Naive thymus-derived CD4-positive, alpha-beta T cell (primary cell): ENCODE measurements around the gene ZNF483. TPM values are rescaled to one million over a fixed set of nuclear protein-coding genes. Genes with fewer than 3 reads are reported as not detected.
A peak's percentile ranks its signal among the peaks of the same experiment; 100 is the strongest.

ENCODE experiments used
- ATAC-seq: fragments of 150-1000 bp; cut with Tn5 transposase; 2 replicates; pipeline ENCODE4 v1.10.0; 2021; ENCODE audit warnings: mild to moderate bottlenecking, moderate library complexity
- CTCF ChIA-PET: fragments of 350-600 bp; sonication (Branson Sonifier 250); formaldehyde crosslinking; loops from one replicate; lab custom pipeline; 2021; ENCODE audit warnings: antibody characterized with exemption; lab: Charles Lee
- POLR2A ChIA-PET: fragments of 350-600 bp; sonication (Branson Sonifier 250); formaldehyde crosslinking; loops from one replicate; lab custom pipeline; 2021; ENCODE audit warnings: antibody characterized with exemption, inconsistent platforms; lab: Charles Lee
- DNase-seq, 9 donors: peaks; one replicate each; pipeline versions ENCODE4 v3.0.0 to v3.0.0-alpha.2; 2020 to 2022; ENCODE audit warnings: mixed read lengths in 1 of 9
- H3K27ac ChIP-seq: one replicate; pipeline ENCODE4 v1.7.0; 2013; ENCODE audit warnings: mild to moderate bottlenecking, low read depth, low read length, moderate library complexity
- H3K27me3 ChIP-seq, 2 donors: one replicate each; pipeline ENCODE4 v1.7.0; 2013; ENCODE audit warnings: low read length in 2 of 2, mild to moderate bottlenecking in 2 of 2, moderate library complexity in 2 of 2; ENCODE audit not compliant: control insufficient read depth in 2 of 2, insufficient read depth in 2 of 2
- H3K36me3 ChIP-seq, 3 experiments: 1 replicate in 2 of 3; 2 replicates in 1 of 3; pipeline ENCODE4 v1.7.0; 2013; ENCODE audit warnings: low read length in 3 of 3, mild to moderate bottlenecking in 3 of 3, moderate library complexity in 1 of 3; ENCODE audit not compliant: insufficient read depth in 3 of 3, control insufficient read depth in 2 of 3
- H3K4me1 ChIP-seq, 2 donors: one replicate each; pipeline ENCODE4 v1.7.0; 2013; ENCODE audit warnings: low read length in 2 of 2, mild to moderate bottlenecking in 2 of 2, moderate library complexity in 1 of 2; ENCODE audit not compliant: control insufficient read depth in 2 of 2, insufficient read depth in 2 of 2
- H3K4me3 ChIP-seq: 2 replicates; pipeline ENCODE4 v1.7.0; 2013; ENCODE audit warnings: mild to moderate bottlenecking, low read length
- H3K9me3 ChIP-seq, 3 experiments: 1 replicate in 2 of 3; 2 replicates in 1 of 3; pipeline ENCODE4 v1.7.0; 2013; ENCODE audit warnings: low read length in 3 of 3; ENCODE audit not compliant: control insufficient read depth in 2 of 3
- H3K27ac Mint-ChIP-seq, 9 donors: one replicate each; pipeline ENCODE4 v1.8.0; 2020 to 2022; ENCODE audit warnings: mixed read lengths in 9 of 9, mild to moderate bottlenecking in 8 of 9, moderate library complexity in 5 of 9, inconsistent platforms in 2 of 9
- H3K27me3 Mint-ChIP-seq, 5 donors: one replicate each; pipeline ENCODE4 v1.8.0; 2021 to 2022; ENCODE audit warnings: mixed read lengths in 5 of 5, mild to moderate bottlenecking in 1 of 5
- H3K36me3 Mint-ChIP-seq, 5 donors: one replicate each; pipeline ENCODE4 v1.8.0; 2020 to 2022; ENCODE audit warnings: mixed read lengths in 5 of 5, mild to moderate bottlenecking in 3 of 5, inconsistent platforms in 1 of 5
- H3K4me1 Mint-ChIP-seq, 7 donors: one replicate each; pipeline ENCODE4 v1.8.0; 2020 to 2022; ENCODE audit warnings: mixed read lengths in 7 of 7, mild to moderate bottlenecking in 3 of 7, inconsistent platforms in 1 of 7
- H3K4me3 Mint-ChIP-seq, 10 donors: one replicate each; pipeline ENCODE4 v1.8.0; 2020 to 2022; ENCODE audit warnings: mild to moderate bottlenecking in 10 of 10, mixed read lengths in 10 of 10, moderate library complexity in 6 of 10, inconsistent platforms in 2 of 10
- H3K9me3 Mint-ChIP-seq, 11 donors: one replicate each; pipeline ENCODE4 v1.8.0; 2020 to 2022; ENCODE audit warnings: mixed read lengths in 11 of 11, mild to moderate bottlenecking in 4 of 11, inconsistent platforms in 1 of 11, moderate library complexity in 1 of 11
- intact Hi-C, 2 donors: fragments of 100-400 bp; cut with micrococcal nuclease; formaldehyde crosslinking; loops; one replicate each; pipeline ENCODE4 v1.15.1; 2023
- polyA plus RNA-seq, 2 donors: library from polyadenylated mRNA; unstranded; fragments of 300-500 nt; fragmentation: Illumina TruSeq; gene quantifications; one replicate each; pipeline ENCODE4 v1.2.3, GENCODE V29; 2021
- total RNA-seq, 6 experiments: library from RNA in 5 of 6; stranded (reverse) in 5 of 6; gene quantifications; 1 replicate in 5 of 6; 2 replicates in 1 of 6; pipeline ENCODE4 v1.2.3 and lab custom pipeline; 2021 to 2026

The ZNF483 gene
- total and polyA plus RNA-seq, 7 experiments from 2014 or later, result 3.0 to 37.1 (median 15.5) TPM

- peaks cover 0 to 3% (median 0%) of the 10 kb centered on the region in 5 donors for H3K36me3 Mint-ChIP-seq
- ChIA-PET POLR2A (interaction anchor here (0.7 kb wide), 1 partner anchor 74 kb away, joined by 3 read pairs; no protein-coding TSS in a partner anchor), CTCF (no interaction called here)
- Histone ChIP-seq H3K4me3 (no peak overlapping the region), H3K4me1 (peaks cover 12 to 15% of the 10 kb centered on the region in 2 donors), H3K27me3 (peaks cover 0 to 9% of the 10 kb centered on the region in 2 donors), H3K9me3 (no peaks in the 10 kb centered on the region), H3K27ac (no peak overlapping the region), H3K36me3 (no peaks in the 10 kb centered on the region)
- H3K27me3 Mint-ChIP-seq, result peaks cover 17 to 42% (median 35%) of the 10 kb centered on the region in 5 donors
- intact Hi-C loops, result loop anchor here (1.0 to 10.0 kb wide), 8 partner anchors 23 to 777 kb away; partner anchors contain the start of genes ECPAS (in 2 of the 2), DNAJC25 (in 1 of the 2) and ZNF483 (in 1 of the 2)
- DNase-seq (peak in 1 of 9 donors; percentile 1), ATAC-seq (no peak)
- H3K9me3 Mint-ChIP-seq, result peaks cover 0 to 1% (median 0%) of the 10 kb centered on the region in 11 donors
- peak overlapping the region in 9 of 10 donors; percentile 77 to 93 (median 87) for H3K4me3 Mint-ChIP-seq
- peaks cover 13 to 29% (median 24%) of the 10 kb centered on the region in 7 donors for H3K4me1 Mint-ChIP-seq
- H3K27ac Mint-ChIP-seq, result no peak overlapping the region
These were observed 75.0 kb downstream of the ZNF483 start for GRCh38 chr9:111599955-111600343.

- peaks cover 0 to 1% (median 0%) of the 10 kb centered on the region in 11 donors for H3K9me3 Mint-ChIP-seq
- CTCF ChIA-PET, result no interaction called here
- H3K27ac ChIP-seq, result no peak overlapping the region
- peaks cover 0 to 3% (median 0%) of the 10 kb centered on the region in 5 donors for H3K36me3 Mint-ChIP-seq
- no peak for ATAC-seq
- intact Hi-C loops, result no loop called here
- H3K27ac Mint-ChIP-seq, result no peak overlapping the region
- peaks cover 17 to 42% (median 35%) of the 10 kb centered on the region in 5 donors for H3K27me3 Mint-ChIP-seq
- peak in 2 of 9 donors; percentile 11 to 23 for DNase-seq
- peaks cover 13 to 29% (median 24%) of the 10 kb centered on the region in 7 donors for H3K4me1 Mint-ChIP-seq
- peaks cover 12 to 15% of the 10 kb centered on the region in 2 donors for H3K4me1 ChIP-seq
- H3K4me3 ChIP-seq, result no peak overlapping the region
- no peaks in the 10 kb centered on the region for H3K36me3 ChIP-seq
- POLR2A ChIA-PET, result no interaction called here
- no peaks in the 10 kb centered on the region for H3K9me3 ChIP-seq
- peak overlapping the region in 3 of 10 donors; percentile 33 to 72 (median 59) for H3K4me3 Mint-ChIP-seq
- H3K27me3 ChIP-seq, result peaks cover 0 to 4% of the 10 kb centered on the region in 2 donors
These were observed 76.4 kb downstream of the ZNF483 start for GRCh38 chr9:111601237-111602018.

- ATAC-seq, result no peak
- H3K27ac ChIP-seq, result no peak overlapping the region
- ChIA-PET POLR2A (no interaction called here), CTCF (no interaction called here)
- H3K27ac Mint-ChIP-seq, result no peak overlapping the region
- H3K36me3 ChIP-seq, result no peaks in the 10 kb centered on the region
- no peaks in the 10 kb centered on the region for H3K9me3 ChIP-seq
- peaks cover 7 to 35% (median 32%) of the 10 kb centered on the region in 5 donors for H3K27me3 Mint-ChIP-seq
- intact Hi-C loops, result no loop called here
- peaks cover 0 to 4% of the 10 kb centered on the region in 2 donors for H3K27me3 ChIP-seq
- no peak overlapping the region for H3K4me3 ChIP-seq
- H3K36me3 Mint-ChIP-seq, result peaks cover 0 to 3% (median 0%) of the 10 kb centered on the region in 5 donors
- no peak for DNase-seq
- peaks cover 11 to 12% of the 10 kb centered on the region in 2 donors for H3K4me1 ChIP-seq
- peaks cover 11 to 22% (median 16%) of the 10 kb centered on the region in 7 donors for H3K4me1 Mint-ChIP-seq
- H3K9me3 Mint-ChIP-seq, result peaks cover 0 to 1% (median 0%) of the 10 kb centered on the region in 11 donors
- H3K4me3 Mint-ChIP-seq, result no peak overlapping the region
These were observed 78.1 kb downstream of the ZNF483 start for GRCh38 chr9:111603041-111603440.

- ChIA-PET CTCF (no interaction called here), POLR2A (interaction anchor here (0.5 kb wide), 1 partner anchor 41 kb away, joined by 3 read pairs; no protein-coding TSS in a partner anchor)
- Mint-ChIP-seq H3K27me3 (peaks cover 0 to 31% (median 26%) of the 10 kb centered on the region in 5 donors), H3K9me3 (peaks cover 0 to 1% (median 0%) of the 10 kb centered on the region in 11 donors), H3K4me1 (peaks cover 5 to 13% (median 7%) of the 10 kb centered on the region in 7 donors), H3K36me3 (peaks cover 0 to 2% (median 0%) of the 10 kb centered on the region in 5 donors), H3K4me3 (no peak overlapping the region), H3K27ac (no peak overlapping the region)
- Histone ChIP-seq H3K4me1 (peaks cover 7 to 8% of the 10 kb centered on the region in 2 donors), H3K36me3 (no peaks in the 10 kb centered on the region), H3K9me3 (no peaks in the 10 kb centered on the region), H3K27me3 (peaks cover 0 to 4% of the 10 kb centered on the region in 2 donors), H3K27ac (no peak overlapping the region), H3K4me3 (no peak overlapping the region)
- no peak for DNase-seq
- intact Hi-C loops, result no loop called here
- ATAC-seq, result no peak
These were observed 79.2 kb downstream of the ZNF483 start for GRCh38 chr9:111604054-111604615.

- POLR2A ChIA-PET, result no interaction called here
- CTCF ChIA-PET, result no interaction called here
- peaks cover 0 to 3% of the 10 kb centered on the region in 2 donors for H3K27me3 ChIP-seq
- H3K4me1 ChIP-seq, result no peaks in the 10 kb centered on the region
- no peak for DNase-seq
- H3K27ac Mint-ChIP-seq, result no peak overlapping the region
- H3K27me3 Mint-ChIP-seq, result peaks cover 6 to 25% (median 20%) of the 10 kb centered on the region in 5 donors
- no peaks in the 10 kb centered on the region for H3K9me3 ChIP-seq
- no peak overlapping the region for H3K4me3 ChIP-seq
- no peaks in the 10 kb centered on the region for H3K36me3 ChIP-seq
- no peak for ATAC-seq
- H3K4me1 Mint-ChIP-seq, result peaks cover 0 to 9% (median 0%) of the 10 kb centered on the region in 7 donors
- no peak overlapping the region for H3K27ac ChIP-seq
- H3K9me3 Mint-ChIP-seq, result no peaks in the 10 kb centered on the region
- H3K4me3 Mint-ChIP-seq, result no peak overlapping the region
- no peaks in the 10 kb centered on the region for H3K36me3 Mint-ChIP-seq
- intact Hi-C loops, result no loop called here
These were observed 80.1 kb downstream of the ZNF483 start for GRCh38 chr9:111605041-111605559.

GRCh38 chr9:111610149-111610548, 85.2 kb downstream of the ZNF483 start:
- H3K27ac Mint-ChIP-seq, result no peak overlapping the region
- no peaks in the 10 kb centered on the region for H3K4me1 ChIP-seq
- no peaks in the 10 kb centered on the region for H3K9me3 Mint-ChIP-seq
- H3K27me3 ChIP-seq, result peaks cover 3 to 4% of the 10 kb centered on the region in 2 donors
- intact Hi-C loops, result no loop called here
- no peaks in the 10 kb centered on the region for H3K36me3 ChIP-seq
- H3K27ac ChIP-seq, result no peak overlapping the region
- DNase-seq (no peak), ATAC-seq (no peak)
- no peak overlapping the region for H3K4me3 ChIP-seq
- ChIA-PET CTCF (interaction anchor here (0.7 kb wide), 1 partner anchor 1708 kb away, joined by 3 read pairs; no protein-coding TSS in a partner anchor), POLR2A (no interaction called here)
- H3K4me1 Mint-ChIP-seq, result no peaks in the 10 kb centered on the region
- H3K9me3 ChIP-seq, result no peaks in the 10 kb centered on the region
- peaks cover 17 to 49% (median 27%) of the 10 kb centered on the region in 5 donors for H3K27me3 Mint-ChIP-seq
- H3K36me3 Mint-ChIP-seq, result no peaks in the 10 kb centered on the region
- H3K4me3 Mint-ChIP-seq, result no peak overlapping the region
